Measurements from ENCODE around the gene UROC1.

GRCh38 chr3:126543457-126544061, 26.0 kb upstream of the UROC1 start:
- TF ChIP-seq, protein P1, sequence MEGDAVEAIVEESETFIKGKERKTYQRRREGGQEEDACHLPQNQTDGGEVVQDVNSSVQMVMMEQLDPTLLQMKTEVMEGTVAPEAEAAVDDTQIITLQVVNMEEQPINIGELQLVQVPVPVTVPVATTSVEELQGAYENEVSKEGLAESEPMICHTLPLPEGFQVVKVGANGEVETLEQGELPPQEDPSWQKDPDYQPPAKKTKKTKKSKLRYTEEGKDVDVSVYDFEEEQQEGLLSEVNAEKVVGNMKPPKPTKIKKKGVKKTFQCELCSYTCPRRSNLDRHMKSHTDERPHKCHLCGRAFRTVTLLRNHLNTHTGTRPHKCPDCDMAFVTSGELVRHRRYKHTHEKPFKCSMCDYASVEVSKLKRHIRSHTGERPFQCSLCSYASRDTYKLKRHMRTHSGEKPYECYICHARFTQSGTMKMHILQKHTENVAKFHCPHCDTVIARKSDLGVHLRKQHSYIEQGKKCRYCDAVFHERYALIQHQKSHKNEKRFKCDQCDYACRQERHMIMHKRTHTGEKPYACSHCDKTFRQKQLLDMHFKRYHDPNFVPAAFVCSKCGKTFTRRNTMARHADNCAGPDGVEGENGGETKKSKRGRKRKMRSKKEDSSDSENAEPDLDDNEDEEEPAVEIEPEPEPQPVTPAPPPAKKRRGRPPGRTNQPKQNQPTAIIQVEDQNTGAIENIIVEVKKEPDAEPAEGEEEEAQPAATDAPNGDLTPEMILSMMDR (conservative IDR thresholded peaks at IDR 0.05; ENCODE audit: low read length) = no peak
- TF ChIP-seq EZH2phosphoT487 (IDR thresholded peaks at IDR 0.05; ENCODE audit: borderline replicate concordance) = no peak

Measured in Loucy (cell line).